Neural progenitor cell (in vitro differentiated cells): Measurements from ENCODE around the gene RBFOX2. TPM values are rescaled to one million over a fixed set of nuclear protein-coding genes. Genes with fewer than 3 reads are reported as not detected.
"Not testable (repeated sequence)": the region's sequence is repeated elsewhere in the genome, so short reads cannot be mapped to it uniquely, and the experiment has no call there.

Source experiments
- DNase-seq: peaks from one replicate; pipeline ENCODE4 v3.0.0-alpha.2; 2016; ENCODE audit warnings: low spot score
- H2AFZ ChIP-seq: fragments of 200-600 bp; sonication (generic); replicated peaks from 2 replicates; pipeline ENCODE4 v1.6.1; 2016; ENCODE audit warnings: antibody characterized with exemption
- H3F3A ChIP-seq: fragments of 200-600 bp; sonication (generic); 2 replicates; pipeline ENCODE4 v1.6.1; 2016; ENCODE audit warnings: antibody characterized with exemption, low read depth
- H3K27ac ChIP-seq: fragments of 200-600 bp; sonication (generic); 2 replicates; pipeline ENCODE4 v1.5.1; 2016; ENCODE audit warnings: mild to moderate bottlenecking
- H3K27me3 ChIP-seq: fragments of 200-600 bp; sonication (generic); 2 replicates; pipeline ENCODE4 v1.6.1; 2016; ENCODE audit warnings: mild to moderate bottlenecking, moderate library complexity
- H3K36me3 ChIP-seq: fragments of 200-600 bp; sonication (generic); 2 replicates; pipeline ENCODE4 v1.5.1; 2016
- H3K4me1 ChIP-seq: fragments of 200-600 bp; sonication (generic); 2 replicates; pipeline ENCODE4 v1.6.1; 2016; ENCODE audit warnings: mixed run types
- H3K4me2 ChIP-seq: fragments of 200-600 bp; sonication (generic); 2 replicates; pipeline ENCODE4 v1.6.1; 2016
- H3K4me3 ChIP-seq: fragments of 200-600 bp; sonication (generic); 2 replicates; pipeline ENCODE4 v1.5.1; 2016
- H3K79me2 ChIP-seq: fragments of 200-600 bp; sonication (generic); 2 replicates; pipeline ENCODE4 v1.6.1; 2016; ENCODE audit warnings: low read depth
- H3K9ac ChIP-seq: fragments of 200-600 bp; sonication (generic); 2 replicates; pipeline ENCODE4 v1.6.1; 2016
- H3K9me3 ChIP-seq: fragments of 200-600 bp; sonication (generic); 2 replicates; pipeline ENCODE4 v1.5.1; 2016; ENCODE audit warnings: low read depth
- H4K20me1 ChIP-seq: fragments of 200-600 bp; sonication (generic); 2 replicates; pipeline ENCODE4 v1.6.1; 2016; ENCODE audit warnings: low read depth
- H3K27ac Mint-ChIP-seq: 3 replicates; pipeline ENCODE4 v1.8.0; 2021; ENCODE audit warnings: mixed read lengths
- H3K27me3 Mint-ChIP-seq: 2 replicates; pipeline ENCODE4 v1.8.0; 2022; ENCODE audit warnings: low read depth, mild to moderate bottlenecking, inconsistent platforms, moderate library complexity, mixed read lengths; ENCODE audit not compliant: insufficient read depth
- H3K36me3 Mint-ChIP-seq: 3 replicates; pipeline ENCODE4 v1.8.0; 2021; ENCODE audit warnings: mixed read lengths
- H3K4me1 Mint-ChIP-seq: 3 replicates; pipeline ENCODE4 v1.8.0; 2021; ENCODE audit warnings: mixed read lengths
- H3K4me3 Mint-ChIP-seq: 3 replicates; pipeline ENCODE4 v1.8.0; 2021; ENCODE audit warnings: mild to moderate bottlenecking, moderate library complexity, mixed read lengths
- H3K9me3 Mint-ChIP-seq: 3 replicates; pipeline ENCODE4 v1.8.0; 2020; ENCODE audit warnings: mixed read lengths
- EZH2 ChIP-seq: fragments of 200-600 bp; sonication (generic); IDR thresholded peaks from 2 replicates; pipeline ENCODE4 v1.6.1; 2017; ENCODE audit warnings: antibody characterized with exemption, mild to moderate bottlenecking, moderate library complexity
- EZH2phosphoT487 ChIP-seq: fragments of 200-600 bp; sonication (generic); IDR thresholded peaks from 2 replicates; pipeline ENCODE4 v1.6.1; 2017; ENCODE audit warnings: antibody characterized with exemption
- total RNA-seq: library from RNA; depleted of rRNA; stranded (reverse); fragments of >200 nt; gene quantifications from 2 replicates; pipeline ENCODE4 v1.2.3, GENCODE V29; 2015; ENCODE audit warnings: low replicate concordance
- TF ChIP-seq, protein P1 (sequence below): fragments of 200-600 bp; sonication (generic); IDR thresholded peaks from 2 replicates; pipeline ENCODE4 v1.5.1; 2017; ENCODE audit warnings: antibody characterized with exemption, mild to moderate bottlenecking

The RBFOX2 gene
- total RNA-seq, 1 donor from 2014 or later, result 163 TPM

DNA sequence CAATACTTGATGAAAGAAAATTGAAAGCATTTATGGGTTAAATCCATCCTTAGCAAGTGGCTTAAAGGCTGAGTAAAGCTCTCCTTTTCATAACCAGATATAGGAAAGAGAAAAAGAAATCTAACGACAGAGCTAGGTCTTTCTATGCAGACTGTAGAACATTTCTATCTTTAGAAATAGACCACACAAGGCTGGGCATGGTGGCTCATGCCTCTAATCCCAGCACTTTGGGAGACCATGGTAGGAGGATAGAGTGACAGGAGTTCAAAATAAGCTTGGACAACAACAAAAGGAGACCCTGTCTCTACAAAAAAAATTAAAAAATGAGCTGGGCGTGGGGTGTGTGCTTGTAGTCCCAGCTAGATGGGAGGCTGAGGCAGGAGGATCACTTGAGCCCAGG, 220.2 kb downstream of the RBFOX2 start:
- Mint-ChIP-seq H3K36me3 (peaks cover 49% of the 10 kb centered on the region), H3K27me3 (no peaks in the 10 kb centered on the region), H3K27ac (no peak overlapping the region), H3K9me3 (peaks cover 11% of the 10 kb centered on the region), H3K4me1 (no peaks in the 10 kb centered on the region), H3K4me3 (no peak overlapping the region)
- Histone ChIP-seq H3F3A (no peaks in the 10 kb centered on the region), H3K27ac (no peak overlapping the region), H3K79me2 (peaks cover 75% of the 10 kb centered on the region), H4K20me1 (peaks cover 17% of the 10 kb centered on the region), H3K27me3 (no peaks in the 10 kb centered on the region), H2AFZ (no peak overlapping the region), H3K36me3 (peaks cover 21% of the 10 kb centered on the region), H3K4me1 (no peaks in the 10 kb centered on the region), H3K9ac (no peak overlapping the region), H3K4me2 (no peak overlapping the region), H3K4me3 (no peak overlapping the region), H3K9me3 (no peaks in the 10 kb centered on the region)
- TF ChIP-seq, protein P1, sequence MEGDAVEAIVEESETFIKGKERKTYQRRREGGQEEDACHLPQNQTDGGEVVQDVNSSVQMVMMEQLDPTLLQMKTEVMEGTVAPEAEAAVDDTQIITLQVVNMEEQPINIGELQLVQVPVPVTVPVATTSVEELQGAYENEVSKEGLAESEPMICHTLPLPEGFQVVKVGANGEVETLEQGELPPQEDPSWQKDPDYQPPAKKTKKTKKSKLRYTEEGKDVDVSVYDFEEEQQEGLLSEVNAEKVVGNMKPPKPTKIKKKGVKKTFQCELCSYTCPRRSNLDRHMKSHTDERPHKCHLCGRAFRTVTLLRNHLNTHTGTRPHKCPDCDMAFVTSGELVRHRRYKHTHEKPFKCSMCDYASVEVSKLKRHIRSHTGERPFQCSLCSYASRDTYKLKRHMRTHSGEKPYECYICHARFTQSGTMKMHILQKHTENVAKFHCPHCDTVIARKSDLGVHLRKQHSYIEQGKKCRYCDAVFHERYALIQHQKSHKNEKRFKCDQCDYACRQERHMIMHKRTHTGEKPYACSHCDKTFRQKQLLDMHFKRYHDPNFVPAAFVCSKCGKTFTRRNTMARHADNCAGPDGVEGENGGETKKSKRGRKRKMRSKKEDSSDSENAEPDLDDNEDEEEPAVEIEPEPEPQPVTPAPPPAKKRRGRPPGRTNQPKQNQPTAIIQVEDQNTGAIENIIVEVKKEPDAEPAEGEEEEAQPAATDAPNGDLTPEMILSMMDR, result no peak
- TF ChIP-seq EZH2phosphoT487, result no peak
- no peak for TF ChIP-seq EZH2
- DNase-seq, result no peak

DNA sequence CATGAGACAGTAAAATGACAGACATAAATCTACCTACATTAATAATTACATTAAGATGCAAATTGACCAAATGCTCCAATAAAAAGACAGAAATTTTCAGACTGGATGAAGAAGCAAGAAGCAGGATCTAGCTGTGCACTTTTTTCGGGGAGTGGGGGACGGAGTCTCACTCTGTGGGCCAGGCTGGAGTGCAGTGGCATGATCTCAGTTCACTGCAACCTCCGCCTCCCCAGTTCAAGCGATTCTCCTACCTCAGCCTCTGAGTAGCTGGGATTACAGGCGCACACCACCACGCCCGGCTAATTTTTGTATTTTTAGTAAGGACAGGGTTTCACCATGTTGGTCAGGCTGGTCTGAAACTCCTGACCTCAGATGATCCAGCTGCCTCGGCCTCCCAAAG, 222.0 kb downstream of the RBFOX2 start:
- H3K27ac Mint-ChIP-seq, result not testable (repeated sequence)
- peaks cover 23% of the 10 kb centered on the region for H4K20me1 ChIP-seq

DNA sequence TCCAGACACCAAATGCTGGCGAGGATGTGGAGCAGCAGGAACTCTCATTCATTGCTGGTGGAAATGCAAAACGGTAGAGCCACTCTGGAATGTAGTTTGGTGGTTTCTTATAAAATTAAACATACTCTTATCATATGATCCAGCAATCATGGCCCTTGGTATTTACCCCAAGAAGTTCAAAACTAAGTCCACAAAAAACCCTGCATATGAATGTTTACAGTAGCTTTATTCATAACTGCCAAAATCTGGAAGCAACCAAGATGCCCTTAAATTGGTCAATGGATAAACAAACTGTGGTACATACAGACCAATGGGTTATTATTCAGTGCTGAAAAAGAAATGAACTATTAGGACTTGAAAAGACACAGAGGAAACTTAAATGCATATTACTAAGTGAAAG, 223.2 kb downstream of the RBFOX2 start:
- TF ChIP-seq, protein P1, result no peak
- no peak for TF ChIP-seq EZH2phosphoT487
- no peak for TF ChIP-seq EZH2
- H3K36me3 ChIP-seq, result peaks cover 21% of the 10 kb centered on the region
- H4K20me1 ChIP-seq, result peaks cover 26% of the 10 kb centered on the region
- H3K27ac ChIP-seq, result no peak overlapping the region
- no peaks in the 10 kb centered on the region for H3K9me3 ChIP-seq
- DNase-seq, result no peak
- no peaks in the 10 kb centered on the region for H3K27me3 Mint-ChIP-seq
- no peaks in the 10 kb centered on the region for H3F3A ChIP-seq
- no peaks in the 10 kb centered on the region for H3K4me1 Mint-ChIP-seq
- H3K9ac ChIP-seq, result no peak overlapping the region
- H3K36me3 Mint-ChIP-seq, result peaks cover 48% of the 10 kb centered on the region
- H3K4me1 ChIP-seq, result peaks cover 6% of the 10 kb centered on the region
- no peaks in the 10 kb centered on the region for H3K27me3 ChIP-seq
- H3K9me3 Mint-ChIP-seq, result peaks cover 11% of the 10 kb centered on the region
- no peak overlapping the region for H3K4me3 Mint-ChIP-seq
- no peak overlapping the region for H2AFZ ChIP-seq
- no peak overlapping the region for H3K4me3 ChIP-seq
- peaks cover 82% of the 10 kb centered on the region for H3K79me2 ChIP-seq
- no peak overlapping the region for H3K4me2 ChIP-seq
- no peak overlapping the region for H3K27ac Mint-ChIP-seq

More for the DNA sequence above, 222.0 kb downstream of the RBFOX2 start:
- not testable (repeated sequence) for H3K9ac ChIP-seq, H3K4me2 ChIP-seq, H3K4me1 ChIP-seq, H3K27me3 Mint-ChIP-seq, H3K4me3 Mint-ChIP-seq, H2AFZ ChIP-seq, H3K9me3 ChIP-seq, H3K4me1 Mint-ChIP-seq, H3K4me3 ChIP-seq, H3F3A ChIP-seq, DNase-seq, H3K27ac ChIP-seq, H3K27me3 ChIP-seq
- peaks cover 21% of the 10 kb centered on the region for H3K36me3 ChIP-seq
- Mint-ChIP-seq H3K9me3 (peaks cover 11% of the 10 kb centered on the region), H3K36me3 (peaks cover 49% of the 10 kb centered on the region)
- peaks cover 80% of the 10 kb centered on the region for H3K79me2 ChIP-seq

DNA sequence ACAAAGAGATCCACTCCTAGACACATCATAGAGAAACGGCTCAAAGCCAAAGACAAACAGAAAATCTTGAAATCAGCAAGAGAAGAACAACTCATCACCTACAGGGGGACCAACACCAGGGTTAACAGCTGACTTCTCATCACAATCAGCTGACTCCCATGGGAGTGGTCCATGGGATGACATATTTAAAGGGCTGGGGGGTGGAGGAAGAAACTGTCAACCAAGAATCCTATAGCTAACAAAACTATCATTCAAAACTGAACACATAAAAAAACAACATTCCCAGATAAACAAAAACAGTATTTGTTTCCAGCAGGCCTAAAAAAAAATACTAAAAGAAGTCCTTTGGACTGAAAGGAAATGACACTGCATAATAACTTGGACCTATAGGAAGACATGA, 224.2 kb downstream of the RBFOX2 start:
- H3K4me1 ChIP-seq, result peaks cover 10% of the 10 kb centered on the region

More for the DNA sequence above, 224.2 kb downstream of the RBFOX2 start:
- no peak for DNase-seq
- H3F3A ChIP-seq, result no peaks in the 10 kb centered on the region
- H3K79me2 ChIP-seq, result peaks cover 84% of the 10 kb centered on the region
- no peaks in the 10 kb centered on the region for H3K27me3 ChIP-seq
- peaks cover 39% of the 10 kb centered on the region for H3K36me3 Mint-ChIP-seq
- H3K9ac ChIP-seq, result no peak overlapping the region
- no peaks in the 10 kb centered on the region for H3K27me3 Mint-ChIP-seq
- TF ChIP-seq EZH2 (no peak), EZH2phosphoT487 (no peak)
- TF ChIP-seq, protein P1, result no peak
- H3K4me2 ChIP-seq, result no peak overlapping the region
- peaks cover 6% of the 10 kb centered on the region for H3K4me1 Mint-ChIP-seq
- H3K4me3 Mint-ChIP-seq, result no peak overlapping the region
- no peak overlapping the region for H3K27ac Mint-ChIP-seq
- H4K20me1 ChIP-seq, result peaks cover 37% of the 10 kb centered on the region
- H3K4me3 ChIP-seq, result no peak overlapping the region
- H3K36me3 ChIP-seq, result peaks cover 21% of the 10 kb centered on the region
- H3K9me3 ChIP-seq, result no peaks in the 10 kb centered on the region
- H2AFZ ChIP-seq, result no peak overlapping the region
- no peak overlapping the region for H3K27ac ChIP-seq
- peaks cover 11% of the 10 kb centered on the region for H3K9me3 Mint-ChIP-seq
